Renal cortical epithelial cell (primary cell): ENCODE results near the gene GTF3C2. TPM values are rescaled to one million over a fixed set of nuclear protein-coding genes. Genes with fewer than 3 reads are reported as not detected.
A peak's percentile ranks its signal among the peaks of the same experiment; 100 is the strongest.
"Not testable (repeated sequence)": the region's sequence is repeated elsewhere in the genome, so short reads cannot be mapped to it uniquely, and the experiment has no call there.

Source experiments
- DNase-seq: peaks from one replicate; pipeline ENCODE4 v3.0.0-alpha.2; 2011; ENCODE audit warnings: low read depth
- total RNA-seq: library from RNA; depleted of rRNA; stranded (reverse); fragments of >200 nt; gene quantifications from 2 replicates; pipeline ENCODE4 v1.2.3, GENCODE V29; 2014

GTF3C2 gene
- total RNA-seq, 1 donor from 2014 or later = 40.2 TPM

- DNase-seq = not testable (repeated sequence)
Observed at GRCh38 chr2:27300606-27301005, 56.0 kb downstream of the GTF3C2 start.

DNA sequence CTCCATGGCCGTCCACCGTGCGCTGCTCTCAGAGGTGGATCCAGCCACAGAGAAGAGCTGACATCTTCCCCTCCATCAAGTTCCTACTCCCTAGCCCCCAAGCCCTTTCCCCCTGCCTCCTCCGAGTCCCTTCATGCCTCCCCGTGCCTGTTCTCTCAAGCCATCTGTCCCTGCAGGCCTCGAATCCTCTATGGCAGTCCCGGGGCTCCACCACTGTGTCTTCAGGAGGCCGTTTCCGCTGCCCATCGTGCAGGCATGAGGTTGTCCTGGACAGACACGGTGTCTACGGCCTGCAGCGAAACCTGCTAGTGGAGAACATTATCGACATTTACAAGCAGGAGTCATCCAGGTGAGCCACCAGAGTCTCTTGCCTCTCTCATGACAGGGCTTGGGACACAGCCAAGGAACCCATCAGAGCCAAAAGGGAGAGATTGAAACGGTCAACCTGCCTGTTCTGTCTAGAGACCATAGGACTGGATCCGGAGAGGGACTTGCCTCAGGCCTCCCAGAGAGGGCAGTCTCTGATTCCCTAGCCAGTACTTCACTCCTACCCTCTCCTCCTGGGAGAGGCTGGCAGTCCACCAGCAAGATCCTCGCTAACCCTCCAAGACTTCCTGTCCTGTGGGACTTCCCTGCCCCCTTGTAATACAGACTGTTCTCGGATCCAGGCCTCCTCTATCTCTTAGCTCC lies 58.0 kb downstream of the GTF3C2 start:
- no peak for DNase-seq

DNA sequence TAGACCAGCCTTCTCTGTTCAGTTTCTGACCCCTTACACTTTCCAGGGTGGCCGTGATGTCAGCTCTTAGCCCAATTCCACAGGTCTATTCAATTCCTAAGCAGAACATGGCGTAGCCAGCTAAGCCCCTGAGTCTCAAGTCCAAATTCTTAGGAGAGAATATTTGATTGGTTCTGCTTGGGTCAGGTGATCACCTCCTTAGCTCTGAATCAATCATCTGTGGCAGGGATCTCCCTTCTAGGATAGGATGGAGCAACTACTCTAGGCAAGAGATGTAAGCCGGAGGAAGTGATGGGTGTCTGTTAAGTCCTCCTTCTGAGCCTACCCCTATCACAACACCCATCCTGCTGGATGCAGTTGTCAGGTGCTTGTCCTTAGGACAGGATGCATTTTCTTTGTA lies 59.4 kb downstream of the GTF3C2 start:
- no peak for DNase-seq

DNA sequence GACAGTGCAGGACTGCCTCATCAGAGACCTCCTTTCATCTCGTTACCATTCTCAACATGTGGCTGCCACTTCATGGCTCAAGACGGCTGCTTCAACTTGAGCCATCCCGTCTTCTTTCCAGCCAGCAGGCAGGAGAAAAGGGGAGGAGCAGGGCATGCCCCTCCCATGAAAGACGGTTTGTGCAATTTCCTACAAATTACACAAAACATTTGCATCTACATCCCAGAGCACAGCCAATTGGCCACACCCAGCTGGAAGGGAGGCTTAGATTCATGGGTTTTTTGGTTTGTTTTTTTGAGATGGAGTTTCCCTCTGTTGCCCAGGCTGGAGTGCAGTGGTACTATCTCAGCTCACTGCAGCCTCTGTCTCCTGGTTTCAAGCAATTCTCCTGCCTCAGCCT lies 60.1 kb downstream of the GTF3C2 start:
- no peak for DNase-seq

DNA sequence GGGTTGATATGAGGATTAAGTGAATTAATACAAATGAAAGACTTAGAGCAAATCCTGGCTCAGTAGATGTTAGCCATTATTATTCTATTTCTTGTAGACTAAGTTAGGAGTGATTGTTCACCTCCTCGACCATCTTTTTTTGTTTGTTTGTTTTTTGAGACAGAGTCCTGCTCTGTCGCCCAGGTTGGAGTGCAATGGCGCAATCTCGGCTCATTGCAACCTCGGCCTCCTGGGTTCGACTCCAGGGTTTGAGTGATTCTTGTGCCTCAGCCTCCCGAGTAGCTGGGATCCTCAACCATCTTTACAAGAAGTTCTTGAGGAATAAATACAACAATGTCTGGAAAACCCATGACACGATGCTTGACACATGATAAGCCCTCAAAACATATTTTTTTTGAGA lies 61.6 kb downstream of the GTF3C2 start:
- DNase-seq = no peak

GRCh38 chr2:27291865-27292264 lies 64.7 kb downstream of the GTF3C2 start:
- DNase-seq = peak; percentile 12

- no peak for DNase-seq
Observed at GRCh38 chr2:27290549-27290948, 66.0 kb downstream of the GTF3C2 start.

GRCh38 chr2:27288610-27289009 lies 68.0 kb downstream of the GTF3C2 start:
- DNase-seq = no peak

DNA sequence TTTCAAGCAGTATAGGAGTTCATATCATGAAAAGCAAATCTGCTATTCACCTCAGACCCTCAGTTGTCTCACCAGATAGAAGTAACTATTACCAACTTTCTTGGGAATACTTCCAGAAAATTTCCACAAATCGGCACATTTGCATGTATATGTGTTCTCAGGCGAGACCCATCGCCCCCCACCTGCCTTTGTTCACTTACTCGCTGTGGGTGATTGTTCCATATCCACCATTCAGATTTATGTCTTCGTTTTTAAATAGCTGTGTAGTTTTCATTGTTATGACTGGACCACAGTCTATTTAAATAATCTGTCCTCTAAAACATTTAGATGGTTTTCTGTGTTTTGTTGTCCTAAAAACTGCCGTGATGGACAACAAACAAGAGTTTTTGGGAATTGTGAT lies 71.1 kb downstream of the GTF3C2 start:
- no peak for DNase-seq

- DNase-seq = no peak
Observed at GRCh38 chr2:27284996-27285395, 71.6 kb downstream of the GTF3C2 start.

GRCh38 chr2:27282892-27283291 lies 73.7 kb downstream of the GTF3C2 start:
- no peak for DNase-seq

DNA sequence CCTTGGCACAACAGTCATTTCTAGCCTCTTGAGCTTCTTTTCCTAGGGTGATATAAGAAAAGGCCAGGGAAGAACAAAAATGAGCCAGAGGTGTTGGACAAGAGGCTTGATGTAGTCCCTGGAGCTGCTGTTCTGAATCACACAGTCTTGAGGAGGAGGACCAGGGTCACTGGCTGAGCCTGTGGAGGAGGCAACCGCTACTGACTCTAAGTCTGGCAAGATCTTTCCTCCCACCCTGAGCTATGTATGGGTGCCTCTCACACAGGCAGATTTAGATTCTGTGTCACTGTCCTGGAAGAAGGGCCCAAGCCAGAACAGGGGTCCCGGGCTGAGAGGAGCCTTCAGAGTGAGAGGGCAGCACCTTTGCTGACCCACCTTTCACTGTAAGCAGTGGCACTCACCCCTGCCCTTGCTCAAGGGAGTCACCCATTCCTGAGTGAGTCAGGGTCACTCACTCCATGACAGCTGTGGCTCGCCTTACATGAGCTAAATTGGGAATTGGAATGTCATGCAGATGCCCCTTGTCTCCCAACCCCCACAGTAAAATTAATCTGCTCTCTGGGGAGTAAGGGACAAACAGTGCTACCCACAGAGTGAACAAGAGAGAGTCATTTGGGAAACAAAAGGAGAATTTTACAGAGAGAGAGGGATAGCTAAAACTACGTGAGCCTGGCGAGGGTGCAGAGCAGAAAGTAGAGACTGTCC lies 74.6 kb downstream of the GTF3C2 start, which contains the start of gene TRIM54:
Gene TRIM54 (plus strand): TSS at position 575 of the 705 bp plus-strand sequence. CDS start 303 bp downstream, outside the sequence.
- DNase-seq = no peak

- no peak for DNase-seq
Observed at GRCh38 chr2:27281442-27281841, 75.1 kb downstream of the GTF3C2 start.

DNA sequence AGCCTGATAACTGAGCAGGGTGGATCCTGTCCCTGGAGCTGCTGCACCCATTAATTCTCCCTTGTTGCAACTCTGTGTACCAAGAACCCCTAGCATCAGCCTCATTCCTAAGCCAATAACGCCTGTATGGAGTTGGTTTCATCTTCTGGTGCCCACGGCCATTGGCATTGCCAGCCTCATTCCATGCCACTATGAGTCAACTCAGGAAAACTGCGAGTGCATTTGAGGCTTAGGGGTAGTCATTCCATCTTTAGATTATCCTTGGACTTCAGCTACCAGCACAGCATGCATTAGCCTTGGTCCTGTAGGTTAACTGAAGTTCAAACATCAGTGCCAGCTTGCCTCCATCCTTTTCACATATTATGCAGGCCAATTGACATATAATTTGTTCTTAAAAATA lies 75.7 kb downstream of the GTF3C2 start:
- DNase-seq = no peak

DNA sequence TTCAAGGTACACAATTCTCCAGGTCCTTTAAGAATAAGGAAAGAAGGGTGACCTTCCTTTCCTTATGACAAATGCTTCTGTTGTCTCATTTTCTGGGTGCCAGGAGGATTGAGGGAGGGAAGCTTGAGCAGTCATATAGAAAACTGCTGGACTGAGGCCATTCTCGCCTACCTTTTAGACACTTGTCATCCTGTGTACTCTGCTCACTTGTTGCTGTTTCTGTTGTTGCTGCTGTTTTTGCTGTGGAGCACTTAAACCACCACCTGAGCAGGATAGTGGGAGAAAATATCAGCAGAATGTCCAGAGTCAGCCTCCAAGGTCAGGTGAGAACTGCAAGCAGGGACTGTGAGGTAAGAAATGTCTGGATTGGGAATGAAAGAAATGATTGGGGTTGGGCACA lies 78.6 kb downstream of the GTF3C2 start:
- no peak for DNase-seq

Other genes with a start within 250 kb of the GTF3C2 start
- gene CGREF1, start 237.6 kb downstream of the GTF3C2 start, total RNA-seq = 0.20 and 1.6 TPM in 2 replicates
- 0.10 TPM in 1 of 2 replicates, not detected in the other for gene ABHD1, start 232.9 kb downstream of the GTF3C2 start, total RNA-seq
- gene PREB, start 222.1 kb downstream of the GTF3C2 start, total RNA-seq = 37.5 and 53.0 TPM in 2 replicates
- not detected in 2 replicates for gene PRR30, start 217.4 kb downstream of the GTF3C2 start, total RNA-seq
- not detected in 2 replicates for gene TCF23, start 207.8 kb downstream of the GTF3C2 start, total RNA-seq
- 101 and 131 TPM in 2 replicates for gene ATRAID, start 144.7 kb downstream of the GTF3C2 start, total RNA-seq
- 29.3 and 36.8 TPM in 2 replicates for gene SLC5A6, start 144.5 kb downstream of the GTF3C2 start, total RNA-seq
- 23.4 and 53.5 TPM in 2 replicates for gene CAD, start 139.4 kb downstream of the GTF3C2 start, total RNA-seq
- 0.10 TPM in 1 of 2 replicates, not detected in the other for gene SLC30A3, start 93.7 kb downstream of the GTF3C2 start, total RNA-seq
- gene DNAJC5G, start 81.3 kb downstream of the GTF3C2 start, total RNA-seq = not detected in 2 replicates
- 0.17 TPM in 1 of 2 replicates, not detected in the other for gene TRIM54, start 74.3 kb downstream of the GTF3C2 start, total RNA-seq
- gene UCN, start 48.3 kb downstream of the GTF3C2 start, total RNA-seq = 0.70 TPM in 1 of 2 replicates, not detected in the other
- gene MPV17, start 33.7 kb downstream of the GTF3C2 start, total RNA-seq = 30.0 and 42.6 TPM in 2 replicates
- gene EIF2B4, start 13.6 kb upstream of the GTF3C2 start, total RNA-seq = 26.9 and 27.8 TPM in 2 replicates
- gene SNX17, start 13.9 kb upstream of the GTF3C2 start, total RNA-seq = 94.9 and 125 TPM in 2 replicates
- 9.2 and 11.3 TPM in 2 replicates for gene ZNF513, start 24.0 kb upstream of the GTF3C2 start, total RNA-seq
- 113 and 119 TPM in 2 replicates for gene PPM1G, start 52.8 kb upstream of the GTF3C2 start, total RNA-seq
- gene NRBP1, start 71.9 kb upstream of the GTF3C2 start, total RNA-seq = 117 and 126 TPM in 2 replicates
- gene KRTCAP3, start 85.6 kb upstream of the GTF3C2 start, total RNA-seq = 0.85 and 3.5 TPM in 2 replicates
- gene IFT172, start 133.0 kb upstream of the GTF3C2 start, total RNA-seq = 12.2 and 34.6 TPM in 2 replicates
- 25.6 and 30.4 TPM in 2 replicates for gene FNDC4, start 138.4 kb upstream of the GTF3C2 start, total RNA-seq
- 1.4 and 1.6 TPM in 2 replicates for gene GCKR, start 140.1 kb upstream of the GTF3C2 start, total RNA-seq
- 10.2 and 48.0 TPM in 2 replicates for gene ZNF512, start 226.3 kb upstream of the GTF3C2 start, total RNA-seq